SU-DHL-6 (cell line): ENCODE measurements around the gene SLC44A3.

ENCODE experiments used
- H2AFZ ChIP-seq: fragments of 200-600 bp; sonication (generic); 2 replicates; pipeline ENCODE4 v1.6.1; 2014; ENCODE audit warnings: low read depth, mild to moderate bottlenecking, moderate library complexity, mixed read lengths, antibody characterized with exemption, low read length; ENCODE audit not compliant: severe bottlenecking
- H3F3A ChIP-seq: fragments of 200-600 bp; shearing (Covaris generic); 2 replicates; pipeline ENCODE4 v1.6.0; 2016; ENCODE audit warnings: antibody characterized with exemption, mild to moderate bottlenecking; ENCODE audit not compliant: insufficient read depth
- H3K27ac ChIP-seq: fragments of 200-600 bp; sonication (generic); 2 replicates; pipeline ENCODE4 v1.5.1; 2016; ENCODE audit warnings: low read depth, mild to moderate bottlenecking, low read length, moderate library complexity, mixed read lengths
- H3K27me3 ChIP-seq: fragments of 200-600 bp; sonication (generic), shearing (Covaris generic); 2 replicates; pipeline ENCODE4 v1.6.0; 2014; ENCODE audit warnings: mild to moderate bottlenecking, low read length
- H3K36me3 ChIP-seq: fragments of 200-600 bp; sonication (generic); 2 replicates; pipeline ENCODE4 v1.6.1; 2014; ENCODE audit warnings: mild to moderate bottlenecking, low read length, mixed read lengths
- H3K4me2 ChIP-seq: fragments of 300-600, 200-600 bp; shearing (Covaris generic), sonication (generic); 2 replicates; pipeline ENCODE4 v1.6.0; 2014; ENCODE audit warnings: low read length, low read depth, mild to moderate bottlenecking; ENCODE audit not compliant: poor library complexity, severe bottlenecking
- H3K4me3 ChIP-seq: fragments of 200-600 bp; sonication (generic); 2 replicates; pipeline ENCODE4 v1.5.1; 2014; ENCODE audit warnings: antibody characterized with exemption, low read length, mild to moderate bottlenecking, mixed read lengths; ENCODE audit not compliant: insufficient read depth, poor library complexity, severe bottlenecking
- H3K79me2 ChIP-seq: fragments of 200-600 bp; sonication (generic); 2 replicates; pipeline ENCODE4 v1.6.1; 2014; ENCODE audit warnings: mild to moderate bottlenecking, low read length, moderate library complexity; ENCODE audit not compliant: insufficient read depth
- H3K9ac ChIP-seq: fragments of 200-600 bp; sonication (generic); 2 replicates; pipeline ENCODE4 v1.7.0; 2014; ENCODE audit warnings: mild to moderate bottlenecking, low read length
- H3K9me2 ChIP-seq: fragments of 200-600 bp; sonication (generic); replicated peaks from 2 replicates; pipeline ENCODE4 v1.6.1; 2014; ENCODE audit warnings: low read length; ENCODE audit not compliant: insufficient read depth
- H3K9me3 ChIP-seq: fragments of 200-600 bp; sonication (generic); 2 replicates; pipeline ENCODE4 v1.6.1; 2014; ENCODE audit warnings: low read length, mixed read lengths; ENCODE audit not compliant: insufficient read depth
- H4K20me1 ChIP-seq: fragments of 200-600 bp; sonication (generic); 2 replicates; pipeline ENCODE4 v1.6.1; 2014; ENCODE audit warnings: low read depth, mild to moderate bottlenecking, antibody characterized with exemption, low read length, moderate library complexity, mixed read lengths
- CTCF ChIP-seq: fragments of 200-600 bp; sonication (generic); IDR thresholded peaks from one replicate; pipeline ENCODE4 v1.5.1; 2017; ENCODE audit warnings: antibody characterized with exemption, mild to moderate bottlenecking, low read length, moderate library complexity; ENCODE audit not compliant: insufficient read depth, poor library complexity, severe bottlenecking
- EZH2phosphoT487 ChIP-seq: fragments of 200-600 bp; sonication (generic), shearing (Covaris generic); conservative IDR thresholded peaks from 2 replicates; pipeline ENCODE4 v1.6.1; 2018; ENCODE audit warnings: mild to moderate bottlenecking, antibody characterized with exemption, low read length, moderate library complexity, mixed read lengths

The SLC44A3 gene

DNA sequence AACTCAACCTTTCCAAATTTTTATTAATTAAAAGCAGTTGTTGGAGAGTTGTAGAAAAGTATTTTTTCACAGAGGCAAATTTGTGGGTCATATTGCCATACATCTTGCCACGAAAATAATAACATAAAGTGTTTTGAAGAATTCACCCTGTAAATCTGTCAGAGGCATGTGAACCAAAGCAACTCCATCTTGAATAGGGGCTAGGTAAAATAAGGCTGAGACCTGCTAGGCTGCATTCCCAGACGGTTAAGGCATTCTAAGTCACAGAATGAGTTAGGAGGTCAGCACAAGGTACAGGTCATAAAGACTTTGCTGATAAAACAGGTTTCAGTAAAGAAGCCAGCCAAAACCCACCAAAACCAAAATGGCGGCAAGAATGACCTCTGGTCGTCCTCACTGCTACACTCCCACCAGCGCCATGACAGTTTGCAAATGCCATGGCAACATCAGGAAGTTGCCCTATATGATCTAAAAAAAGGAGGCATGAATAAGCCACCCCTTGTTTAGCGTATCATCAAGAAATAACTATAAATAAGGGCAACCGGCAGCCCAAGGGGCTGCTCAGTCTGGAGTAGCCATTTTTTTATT is 111.2 kb downstream of the SLC44A3 start:
- Histone ChIP-seq H3F3A (no peaks in the 10 kb centered on the region), H3K27me3 (no peaks in the 10 kb centered on the region), H2AFZ (no peak overlapping the region), H4K20me1 (no peaks in the 10 kb centered on the region), H3K79me2 (no peaks in the 10 kb centered on the region), H3K9me2 (no peaks in the 10 kb centered on the region), H3K4me2 (no peak overlapping the region), H3K4me3 (no peak overlapping the region), H3K36me3 (no peaks in the 10 kb centered on the region), H3K9me3 (no peaks in the 10 kb centered on the region), H3K9ac (no peak overlapping the region), H3K27ac (no peak overlapping the region)
- TF ChIP-seq EZH2phosphoT487 = no peak
- no peak for TF ChIP-seq CTCF

DNA sequence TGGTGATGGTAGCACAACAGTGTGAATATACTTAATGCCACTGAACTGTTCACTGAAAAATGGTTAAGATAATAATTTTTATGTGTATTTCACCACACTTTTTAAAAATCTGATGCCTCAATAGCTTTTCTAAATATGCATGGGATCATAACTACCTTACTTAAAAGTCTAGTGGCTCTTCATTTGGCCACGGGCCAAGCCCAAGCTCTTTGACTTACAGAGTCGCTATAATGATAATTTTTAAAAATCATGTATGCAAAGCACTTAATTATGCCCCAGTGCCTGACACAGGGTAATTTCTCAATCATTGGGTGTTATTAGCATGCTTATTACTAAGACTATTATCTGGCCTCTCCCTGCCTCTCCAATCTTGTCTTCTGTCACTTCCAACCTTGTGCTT is 114.4 kb downstream of the SLC44A3 start:
- H2AFZ ChIP-seq = no peak overlapping the region
- no peaks in the 10 kb centered on the region for H3F3A ChIP-seq
- H3K9me2 ChIP-seq = no peaks in the 10 kb centered on the region
- no peaks in the 10 kb centered on the region for H3K79me2 ChIP-seq
- no peaks in the 10 kb centered on the region for H3K27me3 ChIP-seq
- H3K9ac ChIP-seq = no peak overlapping the region
- H3K4me3 ChIP-seq = no peak overlapping the region
- H3K9me3 ChIP-seq = no peaks in the 10 kb centered on the region
- H3K36me3 ChIP-seq = no peaks in the 10 kb centered on the region
- no peak overlapping the region for H3K27ac ChIP-seq
- no peak for TF ChIP-seq EZH2phosphoT487
- TF ChIP-seq CTCF = no peak
- H4K20me1 ChIP-seq = no peaks in the 10 kb centered on the region
- H3K4me2 ChIP-seq = no peak overlapping the region

GRCh38 chr1:94935034-94935433 is 114.9 kb downstream of the SLC44A3 start:
- no peaks in the 10 kb centered on the region for H4K20me1 ChIP-seq
- no peaks in the 10 kb centered on the region for H3K27me3 ChIP-seq
- no peak overlapping the region for H2AFZ ChIP-seq
- no peaks in the 10 kb centered on the region for H3K9me2 ChIP-seq
- no peak overlapping the region for H3K4me3 ChIP-seq
- no peak for TF ChIP-seq CTCF
- TF ChIP-seq EZH2phosphoT487 = no peak
- no peak overlapping the region for H3K4me2 ChIP-seq
- no peak overlapping the region for H3K9ac ChIP-seq
- no peaks in the 10 kb centered on the region for H3K79me2 ChIP-seq
- no peaks in the 10 kb centered on the region for H3K36me3 ChIP-seq
- no peaks in the 10 kb centered on the region for H3K9me3 ChIP-seq
- no peak overlapping the region for H3K27ac ChIP-seq
- H3F3A ChIP-seq = no peaks in the 10 kb centered on the region
